Right lobe of liver (tissue), 6 donors: ENCODE measurements around the gene LRRN2. TPM values are rescaled to one million over a fixed set of nuclear protein-coding genes. Genes with fewer than 3 reads are reported as not detected.

Experiments
- ATAC-seq, 4 donors: fragments of 200-7000 bp; cut with Tn5 transposase; one replicate each; pipeline ENCODE4 v1.9.1; 2020; ENCODE audit warnings: mild to moderate bottlenecking in 4 of 4, moderate library complexity in 4 of 4
- DNase-seq, 3 donors: peaks; one replicate each; pipeline ENCODE4 v3.0.0-alpha.2; 2020
- H3K27ac ChIP-seq, 3 donors: fragments of 200-600 bp; one replicate each; pipeline ENCODE4 v1.8.0; 2022
- H3K27me3 ChIP-seq, 2 donors: fragments of 200-600 bp; one replicate each; pipeline ENCODE4 v1.8.0; 2022
- H3K36me3 ChIP-seq, 4 donors: fragments of 200-600 bp; sonication (generic) in 1 of 4; one replicate each; pipeline versions ENCODE4 v1.5.1 to v1.8.0; 2017 to 2022; ENCODE audit warnings: control low read depth in 1 of 4
- H3K4me1 ChIP-seq, 4 donors: fragments of 200-600 bp; sonication (generic) in 1 of 4; one replicate each; pipeline versions ENCODE4 v1.5.1 to v1.8.0; 2017 to 2022; ENCODE audit warnings: control low read depth in 1 of 4
- H3K4me3 ChIP-seq, 3 donors: fragments of 200-600 bp; one replicate each; pipeline ENCODE4 v1.8.0; 2022
- H3K9me3 ChIP-seq, 4 donors: fragments of 200-600 bp; sonication (generic) in 1 of 4; one replicate each; pipeline versions ENCODE4 v1.5.1 to v1.8.0; 2017 to 2022; ENCODE audit warnings: control low read depth in 1 of 4
- POLR2A ChIP-seq: fragments of 450-650 bp; IDR thresholded peaks from one replicate; pipeline ENCODE4 v1.6.1; 2017; ENCODE audit warnings: antibody characterized with exemption, mild to moderate bottlenecking
- WGBS: methylation state at CpG from one replicate; pipeline ENCODE4 v1.1.6; 2018; ENCODE audit warnings: low coverage, low lambda C conversion rate; ENCODE audit not compliant: insufficient coverage; ENCODE audit errors: missing lambda C conversion rate; 5-methylcytosine and 5-hydroxymethylcytosine counted together
- intact Hi-C, 2 donors: fragments of 100-400 bp; cut with DNase I; formaldehyde crosslinking; loops; one replicate each; pipeline versions ENCODE4 v1.11.2 to v1.14.1; 2022
- total RNA-seq, 6 experiments: library from RNA; depleted of rRNA in 2 of 6; stranded (reverse); fragments of >200 nt in 2 of 6; fragmentation: NEBNext Ultra II Directional in 3 of 6; extraction: Animal tissue kit (Norgen Biotek cat#: 25700) in 3 of 6; gene quantifications; one replicate each; pipeline versions ENCODE4 v1.1.0 to v1.2.4, GENCODE V29; 2016 to 2023
- TF ChIP-seq, protein P1 (sequence below), 4 donors: fragments of 200-600 bp in 3 of 4; fragments of 450-650 bp in 1 of 4; IDR thresholded peaks; one replicate each; pipeline versions ENCODE4 v1.5.1 to v1.8.0; 2016 to 2022; ENCODE audit warnings: antibody characterized with exemption in 4 of 4, mild to moderate bottlenecking in 2 of 4
- donor health status: DM: no; HTN: yes; CAD: no.
- donor health status: DM: no; HTN: no; CAD: no.
- donor health status: DM: no; HTN: no; CAD: no.
- donor health status: DM: no; HTN: yes; CAD: no.
- donor health status: DM: no; HTN: yes; CAD: no.

Gene LRRN2
- total RNA-seq, 6 experiments from 2014 or later = 0.07 to 0.78 (median 0.25) TPM

DNA sequence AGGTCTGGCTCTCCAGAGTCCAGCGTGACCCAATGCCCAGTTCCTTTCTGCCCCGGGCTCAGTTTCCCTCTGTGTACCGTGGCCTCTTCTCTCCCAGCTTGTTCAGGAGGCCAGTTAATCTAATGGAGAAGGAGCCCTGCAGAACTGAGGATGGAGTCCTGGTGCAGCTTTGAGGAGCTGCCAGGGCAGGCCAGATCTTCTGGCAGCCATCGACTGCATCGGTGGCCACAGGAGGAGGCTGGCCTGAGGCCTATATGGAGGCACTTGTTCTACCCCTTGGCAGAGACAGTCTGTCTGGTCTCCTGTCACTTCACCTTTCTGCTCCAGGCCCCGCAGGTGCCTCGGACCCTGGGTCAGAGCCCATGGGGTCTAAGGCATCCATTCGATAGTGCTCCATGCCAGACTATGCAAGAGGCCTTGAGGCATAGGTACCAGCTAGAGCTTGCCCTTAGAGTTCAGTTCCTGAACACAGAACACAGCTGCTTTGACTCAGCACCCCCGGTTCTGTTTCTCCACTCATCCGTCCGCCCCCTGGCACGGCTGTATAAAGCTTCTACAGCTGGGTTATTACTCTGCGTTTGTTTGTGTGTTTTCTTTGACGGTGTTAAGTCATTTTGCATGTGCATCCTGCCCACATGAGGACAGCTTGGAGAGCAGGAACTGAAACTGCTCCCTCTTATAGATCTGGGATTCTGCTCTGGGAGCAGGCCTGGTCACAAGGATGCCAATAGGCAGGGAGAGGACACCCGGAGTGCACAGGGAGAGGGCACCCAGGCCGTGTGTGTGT is 18.5 kb upstream of the LRRN2 start:
- ATAC-seq = no peak
- H3K36me3 ChIP-seq = no peaks in the 10 kb centered on the region
- TF ChIP-seq, protein P1, sequence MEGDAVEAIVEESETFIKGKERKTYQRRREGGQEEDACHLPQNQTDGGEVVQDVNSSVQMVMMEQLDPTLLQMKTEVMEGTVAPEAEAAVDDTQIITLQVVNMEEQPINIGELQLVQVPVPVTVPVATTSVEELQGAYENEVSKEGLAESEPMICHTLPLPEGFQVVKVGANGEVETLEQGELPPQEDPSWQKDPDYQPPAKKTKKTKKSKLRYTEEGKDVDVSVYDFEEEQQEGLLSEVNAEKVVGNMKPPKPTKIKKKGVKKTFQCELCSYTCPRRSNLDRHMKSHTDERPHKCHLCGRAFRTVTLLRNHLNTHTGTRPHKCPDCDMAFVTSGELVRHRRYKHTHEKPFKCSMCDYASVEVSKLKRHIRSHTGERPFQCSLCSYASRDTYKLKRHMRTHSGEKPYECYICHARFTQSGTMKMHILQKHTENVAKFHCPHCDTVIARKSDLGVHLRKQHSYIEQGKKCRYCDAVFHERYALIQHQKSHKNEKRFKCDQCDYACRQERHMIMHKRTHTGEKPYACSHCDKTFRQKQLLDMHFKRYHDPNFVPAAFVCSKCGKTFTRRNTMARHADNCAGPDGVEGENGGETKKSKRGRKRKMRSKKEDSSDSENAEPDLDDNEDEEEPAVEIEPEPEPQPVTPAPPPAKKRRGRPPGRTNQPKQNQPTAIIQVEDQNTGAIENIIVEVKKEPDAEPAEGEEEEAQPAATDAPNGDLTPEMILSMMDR (IDR thresholded peaks at IDR 0.05) = no peak
- TF ChIP-seq POLR2A = no peak
- intact Hi-C loops = no loop called here
- no peak overlapping the region for H3K27ac ChIP-seq
- no peaks in the 10 kb centered on the region for H3K4me1 ChIP-seq
- no peaks in the 10 kb centered on the region for H3K27me3 ChIP-seq
- no peaks in the 10 kb centered on the region for H3K9me3 ChIP-seq
- no peak for DNase-seq
- no peak overlapping the region for H3K4me3 ChIP-seq
- 43% methylated on average over 6 of the region's 16 CpGs for WGBS

DNA sequence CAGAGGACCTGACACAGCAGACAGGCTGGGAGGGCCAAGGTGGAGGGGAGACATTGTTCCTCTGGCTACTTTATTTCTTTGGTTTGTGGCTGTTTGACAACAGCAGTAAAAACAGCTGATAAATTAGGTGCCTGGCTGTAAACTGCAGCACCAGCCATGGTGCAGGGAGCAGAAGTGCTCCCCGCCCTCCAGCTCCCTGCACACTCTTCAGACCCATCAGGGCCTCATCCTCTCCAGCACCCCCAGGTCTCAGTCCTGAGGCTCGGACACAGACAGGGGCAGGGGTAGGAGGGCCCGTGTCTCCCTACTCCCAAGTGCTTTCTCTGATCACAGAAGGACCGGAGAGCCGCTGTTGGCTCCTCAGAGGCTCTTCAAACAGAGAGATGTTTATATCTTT is 17.7 kb upstream of the LRRN2 start:
- DNase-seq (no peak), ATAC-seq (no peak)

DNA sequence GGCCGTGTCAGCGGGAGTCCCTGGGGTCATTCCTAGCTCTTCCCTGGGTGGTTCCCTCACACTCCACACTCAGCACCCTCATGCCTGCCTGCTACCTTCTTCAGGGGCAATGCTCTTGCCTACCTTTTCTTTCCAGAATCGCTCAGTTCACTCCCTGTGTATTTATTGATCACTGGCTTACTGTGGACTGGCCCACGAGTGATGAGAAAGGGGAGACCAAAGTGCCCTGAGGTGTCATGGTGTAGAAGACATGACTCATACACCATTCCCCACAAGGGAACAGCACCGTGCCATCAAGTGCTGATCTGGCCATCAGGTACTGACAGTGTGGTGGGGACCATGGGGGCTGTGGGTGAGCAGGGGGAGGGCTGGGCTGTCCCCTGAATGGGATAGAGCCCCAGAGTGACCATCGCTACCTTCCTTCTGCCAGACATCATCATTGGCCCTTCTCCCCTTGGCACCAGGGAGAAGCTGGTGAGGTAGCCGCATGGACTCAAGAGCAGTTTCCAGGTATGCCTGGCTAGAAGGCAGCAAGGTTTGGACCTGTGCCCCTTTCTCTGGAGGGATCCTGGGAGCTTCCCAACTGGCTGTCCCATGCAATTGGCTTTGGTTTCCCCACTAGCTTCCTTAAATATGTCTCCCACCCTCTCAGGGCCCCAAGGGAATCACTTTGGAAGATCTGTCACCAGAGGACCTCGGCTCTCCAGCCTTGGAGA is 17.2 kb upstream of the LRRN2 start:
- Histone ChIP-seq H3K9me3 (no peaks in the 10 kb centered on the region), H3K27ac (no peak overlapping the region), H3K27me3 (no peaks in the 10 kb centered on the region), H3K4me1 (no peaks in the 10 kb centered on the region), H3K36me3 (no peaks in the 10 kb centered on the region), H3K4me3 (no peak overlapping the region)
- ATAC-seq (no peak), DNase-seq (no peak)
- WGBS = 38% methylated on average over 4 of the region's 8 CpGs
- intact Hi-C loops = no loop called here
- TF ChIP-seq, protein P1 (IDR thresholded peaks at IDR 0.05) = no peak
- no peak for TF ChIP-seq POLR2A

More for the DNA sequence above, 17.7 kb upstream of the LRRN2 start:
- intact Hi-C loops = no loop called here
- no peak for TF ChIP-seq POLR2A
- TF ChIP-seq, protein P1 (IDR thresholded peaks at IDR 0.05) = no peak
- Histone ChIP-seq H3K9me3 (no peaks in the 10 kb centered on the region), H3K27ac (no peak overlapping the region), H3K27me3 (no peaks in the 10 kb centered on the region), H3K4me1 (no peaks in the 10 kb centered on the region), H3K4me3 (no peak overlapping the region), H3K36me3 (no peaks in the 10 kb centered on the region)
- 24% methylated on average over 4 of the region's 5 CpGs for WGBS

DNA sequence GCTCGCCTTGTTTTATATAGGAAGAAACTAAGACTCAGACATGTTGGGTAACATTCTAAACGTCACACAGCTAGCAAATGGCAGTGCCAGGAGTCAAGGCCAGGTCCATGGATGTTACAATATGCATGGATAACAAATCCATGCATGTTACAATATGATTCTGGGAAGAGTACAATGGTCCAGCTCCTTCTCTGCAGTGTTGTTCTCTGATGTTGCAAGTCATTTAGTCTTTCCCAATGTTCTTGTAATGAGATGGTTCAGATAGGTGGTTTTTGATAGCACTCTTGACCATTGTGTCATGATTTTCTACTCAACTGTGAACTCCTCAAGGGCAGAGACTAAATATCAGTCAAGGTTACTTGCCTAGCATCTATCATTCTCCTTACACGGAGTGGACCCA is 15.7 kb upstream of the LRRN2 start:
- ATAC-seq (no peak), DNase-seq (no peak)
- TF ChIP-seq POLR2A = no peak
- TF ChIP-seq, protein P1 (IDR thresholded peaks at IDR 0.05) = no peak
- Histone ChIP-seq H3K27me3 (no peaks in the 10 kb centered on the region), H3K4me1 (peaks cover 0 to 6% (median 0%) of the 10 kb centered on the region in 4 donors), H3K9me3 (no peaks in the 10 kb centered on the region), H3K4me3 (no peak overlapping the region), H3K36me3 (no peaks in the 10 kb centered on the region), H3K27ac (no peak overlapping the region)
- 61% methylated on average over 3 of the region's 3 CpGs for WGBS
- intact Hi-C loops = no loop called here
